GM18517 (cell line): Measurements from ENCODE around the gene OR7A5.
"Not testable (repeated sequence)": the region's sequence is repeated elsewhere in the genome, so short reads cannot be mapped to it uniquely, and the experiment has no call there.

Experiments used
- ATAC-seq: cut with Tn5 transposase; IDR thresholded peaks from one replicate; pipeline ENCODE4 v1.9.1; 2021; ENCODE audit warnings: mild to moderate bottlenecking, moderate library complexity; ENCODE audit not compliant: unreplicated experiment

The OR7A5 gene

GRCh38 chr19:14785102-14785793, 49.7 kb downstream of the OR7A5 start:
- ATAC-seq = not testable (repeated sequence)

- not testable (repeated sequence) for ATAC-seq
Observed at GRCh38 chr19:14784730-14785101, 50.3 kb downstream of the OR7A5 start.

DNA sequence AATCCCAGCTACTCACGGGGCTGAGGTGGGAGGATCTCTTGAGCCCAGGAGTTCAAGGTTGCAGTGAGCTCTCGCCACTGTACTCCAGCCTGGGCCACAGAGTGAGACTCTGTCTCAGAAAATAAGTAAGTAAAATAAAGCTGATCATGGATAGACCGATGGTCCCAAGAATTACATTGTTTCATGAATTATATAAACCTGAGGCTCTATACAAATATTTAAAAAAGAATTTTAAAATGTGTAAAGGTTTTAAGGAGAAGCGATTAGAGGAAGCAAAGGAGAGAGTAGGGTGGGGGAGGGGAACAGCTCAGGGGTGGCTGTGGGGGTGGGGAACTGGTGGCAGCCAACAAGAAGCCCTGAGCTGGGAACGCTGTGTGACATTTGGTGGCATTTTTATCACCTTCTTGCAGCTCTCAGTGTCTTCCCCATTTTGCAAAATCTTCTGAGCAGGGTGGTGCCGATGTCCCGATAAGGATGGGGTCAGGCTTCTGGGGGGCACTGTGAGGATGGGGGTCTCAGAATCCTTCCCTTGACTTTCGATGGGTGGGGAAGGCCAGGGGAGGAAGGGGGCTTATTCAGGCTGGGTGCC, 51.5 kb downstream of the OR7A5 start:
- not testable (repeated sequence) for ATAC-seq

- ATAC-seq = no peak
Observed at GRCh38 chr19:14782626-14783409, 52.2 kb downstream of the OR7A5 start.

DNA sequence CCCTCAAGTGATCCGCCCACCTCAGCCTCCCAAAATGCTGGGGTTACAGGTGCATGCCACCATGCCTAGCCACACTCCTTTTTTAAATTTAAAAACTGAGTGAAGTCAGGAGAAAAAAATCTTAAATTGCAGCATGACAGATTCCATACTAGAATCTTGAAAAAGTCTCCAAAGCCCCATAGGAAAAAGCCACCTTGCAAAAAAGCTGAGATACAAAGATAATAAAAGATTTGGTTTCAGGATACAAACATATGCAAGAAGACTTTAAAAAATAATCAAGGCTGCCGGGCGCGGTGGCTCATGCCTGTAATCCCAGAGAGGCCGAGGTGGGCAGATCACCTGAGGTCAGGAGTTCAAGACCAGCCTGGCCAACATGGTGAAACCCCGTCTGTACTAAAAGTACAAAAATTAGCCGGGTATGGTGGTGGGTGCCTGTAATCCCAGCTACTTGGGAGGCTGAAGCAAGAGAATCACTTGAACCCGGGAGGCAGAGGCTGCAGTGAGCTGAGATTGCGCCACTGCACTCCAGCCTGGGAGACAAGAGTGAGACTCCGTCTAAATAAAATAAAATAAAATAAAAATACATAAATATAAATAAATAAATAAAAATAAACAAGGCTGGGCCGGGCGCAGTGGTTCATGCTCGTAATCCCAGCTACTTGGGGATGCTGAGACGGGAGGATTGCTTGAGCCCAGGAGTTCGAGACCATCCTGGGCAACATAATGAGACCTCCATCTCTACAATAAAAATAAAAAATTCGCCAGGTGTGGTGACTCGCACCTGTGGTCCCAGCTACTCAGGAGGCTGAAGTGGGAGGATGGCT, 53.1 kb downstream of the OR7A5 start:
- not testable (repeated sequence) for ATAC-seq

- not testable (repeated sequence) for ATAC-seq
Observed at GRCh38 chr19:14780622-14781225, 54.3 kb downstream of the OR7A5 start.

DNA sequence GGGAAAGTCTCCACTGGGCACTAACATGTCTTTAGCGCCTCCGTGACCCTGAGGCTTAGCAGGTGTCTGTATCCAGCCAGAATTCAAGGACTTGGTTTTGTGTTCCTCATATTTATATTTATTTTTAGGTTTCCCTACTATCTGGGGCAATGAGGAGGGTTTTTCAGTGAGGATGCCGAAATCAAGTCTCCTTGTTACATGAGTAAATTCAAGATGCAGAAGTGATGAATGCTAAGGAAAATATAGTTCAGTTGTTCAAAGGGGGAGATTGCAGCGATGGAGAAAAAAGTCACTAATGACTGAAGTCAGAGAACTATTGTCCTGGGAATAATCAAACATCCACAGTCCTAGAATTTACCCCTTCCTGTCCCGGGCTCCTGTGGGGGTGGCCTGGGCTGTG, 55.8 kb downstream of the OR7A5 start:
- no peak for ATAC-seq

GRCh38 chr19:14778110-14778845, 56.7 kb downstream of the OR7A5 start, which contains the start of gene ADGRE2:
ADGRE2 (minus strand) TSS chr19:14778560; CDS start chr19:14776756, 1,804 bp downstream.
- ATAC-seq = not testable (repeated sequence)

GRCh38 chr19:14777645-14778044, 57.3 kb downstream of the OR7A5 start:
- ATAC-seq = not testable (repeated sequence)
